ENCODE data around the gene PNN.
"Not testable (repeated sequence)": the region's sequence is repeated elsewhere in the genome, so short reads cannot be mapped to it uniquely, and the experiment has no call there.

PNN gene

DNA sequence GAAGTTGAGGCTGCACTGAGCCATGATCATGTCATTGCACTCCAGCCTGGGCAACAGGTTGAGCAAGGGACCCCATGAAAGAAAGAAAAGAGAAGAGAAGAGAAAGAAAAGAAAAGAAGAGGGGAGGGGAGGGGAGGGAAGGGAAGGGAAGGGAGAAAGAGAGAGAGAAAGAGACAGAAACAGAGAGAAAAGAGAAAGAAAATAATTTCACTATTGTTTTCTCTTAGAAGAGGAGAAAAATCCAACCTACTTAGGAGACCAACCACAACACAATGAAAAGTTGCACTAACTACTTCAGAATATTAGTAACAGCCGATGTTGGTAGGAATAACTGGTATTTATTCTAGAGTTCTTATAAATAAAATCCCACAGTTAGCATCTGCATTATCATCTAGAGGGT is 14.6 kb upstream of the PNN start:
- H2AFZ ChIP-seq (ENCODE audit: low read length), result no peak overlapping the region
- H4K20me1 ChIP-seq (ENCODE audit: insufficient read depth, low read length, poor library complexity, severe bottlenecking), result peaks cover 9% of the 10 kb centered on the region
- H3K79me2 ChIP-seq (ENCODE audit: insufficient read depth, low read length), result peaks cover 56% of the 10 kb centered on the region
- H3K9me3 ChIP-seq (ENCODE audit: insufficient read depth, low read depth, low read length), result no peaks in the 10 kb centered on the region
- peaks cover 34% of the 10 kb centered on the region for H3K4me1 ChIP-seq (ENCODE audit: insufficient read depth, low read length, poor library complexity, severe bottlenecking)
- H3K27me3 ChIP-seq (ENCODE audit: insufficient read depth, low read length, poor library complexity, severe bottlenecking), result no peaks in the 10 kb centered on the region
- H3K9me2 ChIP-seq (replicated peaks; ENCODE audit: low read depth, low read length), result no peaks in the 10 kb centered on the region
- H3K36me3 ChIP-seq (ENCODE audit: insufficient read depth, low read length), result peaks cover 24% of the 10 kb centered on the region; the same call in 1 of the 2 replicates
- no peaks in the 10 kb centered on the region for H3F3A ChIP-seq (ENCODE audit: low read depth)
- H3K4me3 ChIP-seq (ENCODE audit: low read length, poor library complexity, severe bottlenecking), result peak overlapping the region; percentile 21
- no peak overlapping the region for H3K9ac ChIP-seq (ENCODE audit: low read depth, low read length, poor library complexity, severe bottlenecking)
- H3K4me2 ChIP-seq (ENCODE audit: low read depth, low read length, poor library complexity, severe bottlenecking), result peak overlapping the region; percentile 57
- TF ChIP-seq, protein P1, sequence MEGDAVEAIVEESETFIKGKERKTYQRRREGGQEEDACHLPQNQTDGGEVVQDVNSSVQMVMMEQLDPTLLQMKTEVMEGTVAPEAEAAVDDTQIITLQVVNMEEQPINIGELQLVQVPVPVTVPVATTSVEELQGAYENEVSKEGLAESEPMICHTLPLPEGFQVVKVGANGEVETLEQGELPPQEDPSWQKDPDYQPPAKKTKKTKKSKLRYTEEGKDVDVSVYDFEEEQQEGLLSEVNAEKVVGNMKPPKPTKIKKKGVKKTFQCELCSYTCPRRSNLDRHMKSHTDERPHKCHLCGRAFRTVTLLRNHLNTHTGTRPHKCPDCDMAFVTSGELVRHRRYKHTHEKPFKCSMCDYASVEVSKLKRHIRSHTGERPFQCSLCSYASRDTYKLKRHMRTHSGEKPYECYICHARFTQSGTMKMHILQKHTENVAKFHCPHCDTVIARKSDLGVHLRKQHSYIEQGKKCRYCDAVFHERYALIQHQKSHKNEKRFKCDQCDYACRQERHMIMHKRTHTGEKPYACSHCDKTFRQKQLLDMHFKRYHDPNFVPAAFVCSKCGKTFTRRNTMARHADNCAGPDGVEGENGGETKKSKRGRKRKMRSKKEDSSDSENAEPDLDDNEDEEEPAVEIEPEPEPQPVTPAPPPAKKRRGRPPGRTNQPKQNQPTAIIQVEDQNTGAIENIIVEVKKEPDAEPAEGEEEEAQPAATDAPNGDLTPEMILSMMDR (conservative IDR thresholded peaks at IDR 0.05; ENCODE audit: low read length), result no peak
- TF ChIP-seq EZH2phosphoT487 (IDR thresholded peaks at IDR 0.05; ENCODE audit: borderline replicate concordance), result no peak

DNA sequence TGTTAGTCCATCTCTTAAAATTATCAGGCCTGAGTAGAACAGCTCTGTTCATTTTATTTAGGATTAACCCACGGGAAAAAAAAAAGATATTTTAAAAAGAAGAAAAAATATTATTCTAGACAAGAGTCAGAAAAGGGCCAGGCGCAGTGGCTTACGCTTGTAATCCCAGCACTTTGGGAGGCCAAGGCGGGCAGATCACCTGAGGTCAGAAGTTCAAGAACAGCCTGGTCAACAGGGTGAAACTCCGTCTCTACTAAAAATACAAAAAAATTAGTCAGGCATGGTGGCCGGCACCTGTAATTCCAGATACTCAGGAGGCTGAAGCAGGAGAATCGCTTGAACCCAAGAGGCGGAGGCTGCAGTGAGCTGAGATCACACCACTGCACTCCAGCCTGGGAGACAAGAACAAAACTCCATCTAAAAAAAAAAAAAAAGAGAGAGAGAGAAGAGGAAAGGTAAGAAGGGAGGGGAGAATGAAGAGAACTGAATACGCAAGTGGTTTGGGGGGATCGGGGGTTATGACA is 7.2 kb upstream of the PNN start:
- H3K27me3 ChIP-seq (ENCODE audit: insufficient read depth, low read length, poor library complexity, severe bottlenecking); H3F3A ChIP-seq (ENCODE audit: low read depth); H3K9me2 ChIP-seq (replicated peaks; ENCODE audit: low read depth, low read length); H2AFZ ChIP-seq (ENCODE audit: low read length); H3K36me3 ChIP-seq (ENCODE audit: insufficient read depth, low read length); H3K9me3 ChIP-seq (ENCODE audit: insufficient read depth, low read depth, low read length); H4K20me1 ChIP-seq (ENCODE audit: insufficient read depth, low read length, poor library complexity, severe bottlenecking): not testable (repeated sequence)
- Histone ChIP-seq H3K9ac (ENCODE audit: low read depth, low read length, poor library complexity, severe bottlenecking) (peak overlapping the region; percentile 90), H3K79me2 (ENCODE audit: insufficient read depth, low read length) (peaks cover 70% of the 10 kb centered on the region), H3K4me3 (ENCODE audit: low read length, poor library complexity, severe bottlenecking) (peak overlapping the region; percentile 95), H3K4me2 (ENCODE audit: low read depth, low read length, poor library complexity, severe bottlenecking) (peak overlapping the region; percentile 97), H3K4me1 (ENCODE audit: insufficient read depth, low read length, poor library complexity, severe bottlenecking) (peaks cover 52% of the 10 kb centered on the region)

DNA sequence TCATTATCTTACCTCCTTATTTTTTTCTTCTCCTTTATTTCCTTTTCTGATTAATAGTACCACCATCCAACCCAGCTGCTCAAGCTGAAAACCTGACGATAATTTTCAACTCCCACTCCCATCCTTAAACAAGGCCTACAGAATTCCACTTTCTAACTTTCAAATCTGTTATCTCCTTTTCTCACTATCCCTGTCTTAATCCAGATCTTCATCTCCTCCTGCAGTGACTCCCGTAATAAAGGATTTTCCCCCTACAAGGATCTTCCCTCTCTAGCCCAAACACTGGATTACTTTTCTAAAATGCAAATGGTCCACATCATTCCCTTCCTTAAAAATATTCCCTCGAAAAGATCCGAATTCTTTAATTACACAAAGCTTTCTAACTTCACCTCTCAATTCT is 6.5 kb upstream of the PNN start:
- Histone ChIP-seq H3K36me3 (ENCODE audit: insufficient read depth, low read length) (no peaks in the 10 kb centered on the region), H3K9me2 (replicated peaks; ENCODE audit: low read depth, low read length) (no peaks in the 10 kb centered on the region), H3K4me1 (ENCODE audit: insufficient read depth, low read length, poor library complexity, severe bottlenecking) (peaks cover 48% of the 10 kb centered on the region), H3K9ac (ENCODE audit: low read depth, low read length, poor library complexity, severe bottlenecking) (peak overlapping the region; percentile 90), H3K27me3 (ENCODE audit: insufficient read depth, low read length, poor library complexity, severe bottlenecking) (no peaks in the 10 kb centered on the region), H2AFZ (ENCODE audit: low read length) (no peak overlapping the region), H3K79me2 (ENCODE audit: insufficient read depth, low read length) (peaks cover 64% of the 10 kb centered on the region), H3F3A (ENCODE audit: low read depth) (no peaks in the 10 kb centered on the region), H4K20me1 (ENCODE audit: insufficient read depth, low read length, poor library complexity, severe bottlenecking) (peaks cover 8% of the 10 kb centered on the region), H3K9me3 (ENCODE audit: insufficient read depth, low read depth, low read length) (no peaks in the 10 kb centered on the region), H3K4me3 (ENCODE audit: low read length, poor library complexity, severe bottlenecking) (peak overlapping the region; percentile 95), H3K4me2 (ENCODE audit: low read depth, low read length, poor library complexity, severe bottlenecking) (peak overlapping the region; percentile 97)
- TF ChIP-seq EZH2phosphoT487 (IDR thresholded peaks at IDR 0.05; ENCODE audit: borderline replicate concordance), result no peak
- TF ChIP-seq, protein P1 (conservative IDR thresholded peaks at IDR 0.05; ENCODE audit: low read length), result no peak

DNA sequence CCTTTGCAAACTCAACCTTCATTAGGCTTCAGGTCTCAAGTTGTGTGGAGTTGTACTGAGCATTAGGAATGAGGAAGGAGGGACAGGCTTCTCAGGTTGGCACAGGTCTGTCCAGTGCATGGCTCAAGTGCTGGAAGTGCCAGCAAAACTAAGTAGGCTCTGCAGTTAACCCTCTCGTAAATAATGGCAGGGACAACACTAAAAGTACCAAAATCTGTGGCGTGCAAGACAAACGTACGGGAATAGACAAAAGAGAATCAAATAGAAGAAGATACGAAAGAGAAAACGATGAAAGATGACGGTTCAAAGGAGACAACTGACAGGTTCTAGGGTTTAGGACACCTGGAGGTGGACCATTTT is 5.5 kb upstream of the PNN start:
- no peaks in the 10 kb centered on the region for H3K27me3 ChIP-seq (ENCODE audit: insufficient read depth, low read length, poor library complexity, severe bottlenecking)
- peak overlapping the region; percentile 95 for H3K4me3 ChIP-seq (ENCODE audit: low read length, poor library complexity, severe bottlenecking)
- TF ChIP-seq, protein P1 (conservative IDR thresholded peaks at IDR 0.05; ENCODE audit: low read length), result no peak
- no peak for TF ChIP-seq EZH2phosphoT487 (IDR thresholded peaks at IDR 0.05; ENCODE audit: borderline replicate concordance)
- peak overlapping the region; percentile 97 for H3K4me2 ChIP-seq (ENCODE audit: low read depth, low read length, poor library complexity, severe bottlenecking)
- H3K9me2 ChIP-seq (replicated peaks; ENCODE audit: low read depth, low read length), result no peaks in the 10 kb centered on the region
- peak overlapping the region; percentile 90 for H3K9ac ChIP-seq (ENCODE audit: low read depth, low read length, poor library complexity, severe bottlenecking)
- no peaks in the 10 kb centered on the region for H3K36me3 ChIP-seq (ENCODE audit: insufficient read depth, low read length)
- H3K79me2 ChIP-seq (ENCODE audit: insufficient read depth, low read length), result peaks cover 61% of the 10 kb centered on the region
- peak overlapping the region; percentile 97 for H2AFZ ChIP-seq (ENCODE audit: low read length)
- H3F3A ChIP-seq (ENCODE audit: low read depth), result no peaks in the 10 kb centered on the region
- H4K20me1 ChIP-seq (ENCODE audit: insufficient read depth, low read length, poor library complexity, severe bottlenecking), result peaks cover 8% of the 10 kb centered on the region
- H3K9me3 ChIP-seq (ENCODE audit: insufficient read depth, low read depth, low read length), result no peaks in the 10 kb centered on the region
- H3K4me1 ChIP-seq (ENCODE audit: insufficient read depth, low read length, poor library complexity, severe bottlenecking), result peaks cover 51% of the 10 kb centered on the region
